SKM-1 treated with dmso at 0.1 percent for 144 hours (cell line): ENCODE data around the gene EFHD2.
"Not testable (repeated sequence)": the region's sequence is repeated elsewhere in the genome, so short reads cannot be mapped to it uniquely, and the experiment has no call there.

Experiments used
- DNase-seq: peaks from one replicate; lab custom pipeline; 2025; ENCODE audit not compliant: unreplicated experiment; lab: John Stamatoyannopoulos, UW

EFHD2 gene

DNA sequence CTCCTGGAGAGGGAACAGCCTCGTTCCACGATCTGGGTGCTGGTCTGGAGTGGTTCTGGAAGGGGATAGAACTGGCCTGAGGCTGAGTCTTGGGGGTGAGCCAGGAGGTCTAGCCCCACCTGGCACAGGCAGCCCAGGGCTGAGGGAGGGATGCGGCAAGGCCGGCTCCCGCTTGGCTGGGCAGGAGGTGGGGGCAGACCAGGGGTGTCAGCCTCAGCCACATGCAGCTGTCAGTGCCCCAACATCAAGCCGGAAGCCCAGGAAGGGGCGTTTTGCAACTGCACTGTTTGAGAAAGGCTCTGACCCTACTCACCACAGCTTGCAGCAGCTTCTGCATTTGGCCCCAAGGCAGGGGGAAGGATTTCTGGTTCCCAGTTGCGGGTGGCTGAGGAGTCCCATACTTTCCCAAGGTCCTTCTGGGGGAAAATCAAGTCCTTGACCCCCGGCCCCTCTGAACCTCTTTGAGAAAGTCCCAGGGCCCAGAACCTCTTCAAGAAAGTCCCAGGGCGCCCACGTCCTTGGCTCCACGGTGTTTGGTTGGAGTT lies 2.0 kb downstream of the EFHD2 start:
- peak; percentile 93 for DNase-seq

DNA sequence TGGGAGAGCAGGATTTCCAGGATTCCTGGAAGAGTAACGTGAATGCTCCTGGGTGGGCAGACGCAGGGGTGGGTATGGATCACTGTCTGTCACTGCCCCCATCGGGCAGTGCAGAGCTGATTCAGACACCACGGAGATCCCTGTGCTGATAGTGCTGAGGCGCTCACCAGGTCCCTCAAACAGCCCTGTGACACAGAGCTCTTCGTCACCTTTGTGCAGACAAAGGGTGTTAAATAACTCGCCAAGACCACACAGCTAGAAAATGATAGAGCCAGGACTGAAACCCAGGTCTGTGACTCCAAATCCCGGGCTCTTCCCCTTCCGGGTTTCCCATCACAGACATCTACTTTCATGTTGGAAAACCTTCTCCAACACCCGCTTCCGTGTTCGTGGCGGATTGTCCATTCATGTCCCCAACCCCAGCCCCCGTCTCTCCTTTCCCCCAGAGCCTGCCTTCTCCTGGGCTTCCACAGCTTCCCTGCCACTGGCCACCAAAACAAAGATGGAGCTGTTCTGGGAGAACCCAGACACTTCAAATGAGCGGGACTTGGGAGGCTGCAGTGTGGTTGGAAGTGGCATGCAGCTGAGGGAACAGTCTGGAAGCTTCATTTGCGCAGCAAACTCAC lies 2.6 kb downstream of the EFHD2 start:
- no peak for DNase-seq

DNA sequence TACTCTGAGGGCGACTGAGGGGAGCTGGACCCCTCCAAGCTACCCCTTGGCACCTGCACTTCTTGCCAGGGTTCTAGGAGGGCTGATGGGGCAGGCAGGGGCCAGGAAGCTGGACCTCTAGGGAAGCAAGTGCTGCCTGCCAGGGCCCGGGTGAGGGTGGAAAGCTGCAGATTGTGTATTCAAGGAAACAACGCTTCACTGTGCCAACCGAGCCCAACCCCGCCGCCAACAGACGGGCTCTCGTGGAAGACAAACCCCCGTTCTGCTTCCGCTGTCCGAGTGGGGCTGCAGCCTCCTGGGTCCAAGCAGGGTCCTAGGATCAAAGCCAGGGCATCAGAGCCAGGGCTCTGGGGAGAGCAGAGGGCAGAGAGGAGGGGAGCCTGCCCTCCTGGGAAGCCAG lies 3.2 kb downstream of the EFHD2 start:
- no peak for DNase-seq

DNA sequence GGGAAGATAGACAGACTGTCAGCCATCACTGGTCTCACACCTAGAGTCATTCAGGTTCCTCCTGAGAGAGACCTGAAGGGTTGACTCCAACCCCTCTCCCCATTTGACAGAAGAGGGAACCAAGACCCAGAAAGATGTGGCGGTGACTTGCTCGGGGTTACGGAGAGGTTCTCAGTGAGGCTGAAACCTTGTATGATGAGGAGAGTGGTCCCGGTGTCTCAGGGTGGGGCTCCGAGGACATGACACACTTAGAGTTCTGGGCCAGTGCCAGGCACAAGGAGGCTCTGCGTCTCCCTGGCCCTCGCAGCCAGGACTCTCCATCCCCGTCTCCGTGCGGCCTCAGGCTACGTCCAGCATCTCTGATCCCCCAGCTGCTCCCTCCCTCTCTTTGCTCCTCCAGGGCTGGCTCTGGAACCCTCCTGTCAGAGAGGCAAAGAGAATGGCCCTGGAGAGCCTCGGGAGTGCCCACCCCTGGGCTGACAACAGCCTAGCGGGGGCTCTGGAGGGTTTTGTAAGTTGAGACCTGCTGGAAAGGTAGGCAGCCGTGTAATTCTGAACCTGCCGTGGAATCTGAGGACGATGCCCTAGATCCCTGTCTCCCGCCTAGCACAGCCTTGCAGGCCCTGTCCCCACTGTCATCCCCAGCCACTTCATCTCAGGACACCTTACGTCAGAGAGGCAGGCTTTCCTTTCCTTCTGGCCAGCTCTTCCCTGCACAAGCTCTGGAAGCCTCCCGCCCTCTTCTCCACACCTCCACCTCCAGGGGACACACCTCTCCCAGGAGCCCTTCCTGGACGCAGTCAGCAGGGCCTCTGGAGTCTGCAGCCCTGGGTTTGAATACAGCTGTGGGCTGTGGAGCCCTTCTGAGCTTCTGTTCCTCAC lies 4.1 kb downstream of the EFHD2 start:
- no peak for DNase-seq

DNA sequence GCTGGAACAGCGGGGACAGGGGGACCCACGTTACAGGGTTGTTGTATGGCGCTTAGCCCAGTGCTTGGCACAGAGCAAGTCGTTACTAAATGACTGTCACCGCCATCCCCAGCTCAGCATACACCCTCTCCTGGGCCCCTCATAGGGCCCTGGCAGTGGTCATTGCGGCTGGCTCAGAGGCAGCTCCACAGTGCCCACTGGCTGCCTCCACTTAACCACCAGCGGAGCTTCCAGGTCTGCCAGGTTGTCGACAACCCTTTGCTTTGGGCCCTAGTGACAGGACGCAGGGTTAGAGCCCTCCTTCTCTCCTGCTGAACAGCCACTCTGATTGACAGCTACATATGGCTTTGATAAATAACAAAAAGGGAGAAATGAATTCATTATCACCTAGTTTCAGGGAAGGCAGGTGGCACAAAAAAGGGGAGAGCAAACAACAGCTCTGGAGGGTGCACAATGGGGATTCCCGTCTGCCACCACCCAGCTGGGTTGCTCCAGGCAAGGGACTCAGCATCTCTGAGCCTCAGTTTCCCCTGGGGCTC lies 4.8 kb downstream of the EFHD2 start:
- no peak for DNase-seq

DNA sequence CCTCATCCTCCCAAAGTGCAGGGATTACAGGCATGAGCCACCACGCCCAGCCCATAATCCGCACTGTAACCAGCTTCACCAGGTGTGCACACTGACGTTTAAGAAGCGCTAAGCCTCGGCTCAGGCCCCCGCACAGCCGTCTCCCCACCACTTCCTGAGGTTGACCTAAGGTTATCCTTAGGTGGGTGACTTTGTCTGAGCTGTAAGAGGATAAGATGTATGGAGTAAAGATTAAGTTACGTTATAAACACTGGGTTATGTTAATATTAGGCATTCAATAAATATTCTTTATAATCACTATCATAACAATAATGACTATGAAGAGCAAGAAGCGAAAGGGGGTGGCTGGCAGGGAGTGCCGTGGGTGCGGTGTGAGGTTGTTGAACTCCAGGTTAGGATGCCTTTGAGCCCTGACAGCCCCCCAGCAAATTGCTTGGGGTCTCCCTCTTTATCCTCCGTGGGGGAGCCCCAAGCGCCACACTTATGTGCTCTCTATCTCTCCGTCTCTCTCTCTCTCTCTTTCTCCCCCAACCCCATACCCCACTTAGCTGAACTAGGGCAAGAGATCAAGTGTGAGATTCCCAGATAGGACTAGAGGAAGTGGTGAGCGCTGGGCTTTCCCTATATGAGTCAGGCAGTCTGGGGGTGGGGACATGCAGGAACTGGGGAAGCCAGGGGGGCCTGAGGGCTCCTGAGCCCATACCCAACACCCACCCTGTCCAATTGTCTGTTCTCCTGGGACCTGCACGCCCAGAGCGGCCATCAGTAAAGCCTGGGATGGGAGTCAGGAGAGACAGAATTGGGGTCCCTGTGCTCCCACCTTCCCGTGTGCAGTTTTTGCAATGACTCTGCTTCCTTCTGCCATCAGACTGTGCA lies 7.6 kb downstream of the EFHD2 start:
- peak; percentile 26 for DNase-seq

DNA sequence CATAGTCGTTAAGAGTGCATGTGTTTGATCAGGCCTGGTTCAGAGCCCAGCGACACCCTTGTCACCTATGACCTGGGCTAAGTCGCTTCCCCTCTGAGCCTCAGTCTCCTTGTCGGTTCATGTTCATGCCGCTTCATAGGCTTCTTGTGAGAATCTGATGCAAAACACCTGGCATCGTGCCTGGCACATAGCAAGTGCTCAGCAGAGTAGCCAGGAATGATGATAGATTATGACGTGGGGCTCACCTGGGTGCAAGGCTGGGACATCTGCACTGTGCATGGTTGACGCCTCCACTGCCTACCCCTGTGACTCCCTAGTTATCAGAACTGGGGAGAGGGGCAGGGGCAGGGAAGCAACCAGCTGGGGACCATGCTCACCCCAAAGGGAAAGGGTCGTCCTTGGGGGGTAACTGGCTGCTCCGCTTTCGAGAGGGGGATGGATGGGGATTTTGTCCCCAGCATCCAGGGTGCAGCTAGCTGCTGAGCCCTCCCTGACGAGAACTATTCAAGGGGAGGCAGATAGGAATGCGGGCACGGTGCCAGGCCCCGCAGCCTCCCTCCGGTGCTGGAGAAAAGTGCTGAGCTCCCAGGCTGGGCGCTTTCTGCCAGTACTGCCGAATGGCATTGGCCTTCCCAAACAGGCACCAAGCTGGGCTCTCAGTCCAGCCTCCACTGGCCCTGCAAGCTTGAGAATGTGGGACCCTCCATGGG lies 9.3 kb downstream of the EFHD2 start:
- no peak for DNase-seq

DNA sequence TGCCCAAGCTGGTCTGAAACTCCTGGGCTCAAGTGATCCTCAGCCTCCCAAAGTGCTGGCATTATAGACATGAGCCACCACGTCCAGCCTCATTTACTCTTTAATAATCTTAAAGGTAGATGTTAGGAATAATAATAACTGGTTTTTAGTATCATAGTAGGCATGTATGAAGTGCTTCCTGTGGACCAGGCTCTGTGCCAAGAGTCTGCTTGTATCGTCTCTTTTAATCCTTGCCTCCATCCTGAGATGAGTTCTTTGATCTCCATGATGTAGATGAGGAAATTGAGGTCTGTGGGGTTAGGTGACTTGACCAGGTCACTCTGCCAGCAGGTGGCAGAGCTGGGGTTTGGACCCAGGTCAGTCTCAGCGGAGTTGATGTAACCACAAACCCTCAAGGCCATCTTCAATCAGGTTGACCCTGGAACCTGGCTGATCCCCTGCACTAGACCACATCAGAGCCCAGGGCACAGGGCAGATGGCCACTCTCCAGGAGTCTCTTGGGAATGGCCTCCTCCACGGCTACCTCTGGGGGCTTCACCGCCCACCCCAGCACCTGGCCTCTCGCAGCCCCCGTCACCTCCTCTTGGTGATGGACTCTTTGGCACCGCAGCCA lies 11.3 kb downstream of the EFHD2 start:
- no peak for DNase-seq

DNA sequence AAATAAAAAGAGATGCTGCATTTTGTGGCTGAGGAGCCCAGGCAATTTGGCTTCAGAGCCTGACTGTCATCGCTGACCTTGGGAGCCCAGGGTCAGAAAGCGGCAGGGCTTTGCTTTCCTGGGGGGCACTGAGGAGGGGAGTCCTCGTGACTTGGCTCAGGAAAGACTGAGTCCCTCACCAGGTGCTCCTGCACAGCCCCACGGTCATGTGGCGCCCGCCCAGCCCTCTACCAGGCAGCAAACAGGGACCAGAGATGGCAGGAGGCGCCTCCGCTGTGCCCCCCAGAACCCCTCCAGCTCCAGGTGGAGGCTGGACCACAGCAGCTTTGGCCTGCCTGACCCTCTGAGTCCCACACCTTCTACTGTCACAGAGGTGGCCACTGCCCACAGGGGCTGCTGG lies 13.2 kb downstream of the EFHD2 start:
- no peak for DNase-seq

DNA sequence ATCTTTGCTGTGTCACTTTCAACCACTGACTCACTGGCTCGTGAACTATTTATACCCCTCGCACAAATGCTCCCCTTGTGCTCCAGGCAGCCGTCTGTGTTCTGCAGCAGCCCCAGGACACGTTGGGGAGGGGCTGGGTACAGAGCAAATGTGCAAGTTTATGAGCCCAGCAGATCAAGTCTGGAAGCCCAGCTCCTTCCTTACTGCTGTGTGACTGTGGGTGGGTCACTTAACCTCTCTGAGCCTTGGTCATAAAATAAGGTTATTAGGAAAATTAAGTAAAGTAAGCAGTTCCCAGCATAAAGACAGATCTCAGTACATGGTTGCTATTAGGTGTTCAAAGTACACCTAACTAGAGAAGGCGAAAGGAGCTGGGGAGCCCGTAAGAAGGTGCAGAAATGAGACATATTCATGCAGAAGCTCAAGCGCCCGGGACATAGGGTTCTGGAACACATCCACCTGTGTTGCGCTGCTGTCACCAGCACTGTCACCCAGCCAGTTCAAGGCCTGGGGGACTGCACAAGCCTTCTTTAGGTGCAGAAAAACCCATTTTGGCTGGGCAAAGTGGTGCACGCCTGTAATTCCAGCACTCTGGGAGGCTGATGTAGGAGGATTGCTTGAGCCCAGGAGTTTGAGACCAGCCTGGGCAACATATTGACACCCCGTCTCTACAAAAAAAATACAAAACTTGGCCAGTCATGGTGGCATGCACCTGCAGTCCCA lies 13.8 kb downstream of the EFHD2 start:
- DNase-seq: no peak

DNA sequence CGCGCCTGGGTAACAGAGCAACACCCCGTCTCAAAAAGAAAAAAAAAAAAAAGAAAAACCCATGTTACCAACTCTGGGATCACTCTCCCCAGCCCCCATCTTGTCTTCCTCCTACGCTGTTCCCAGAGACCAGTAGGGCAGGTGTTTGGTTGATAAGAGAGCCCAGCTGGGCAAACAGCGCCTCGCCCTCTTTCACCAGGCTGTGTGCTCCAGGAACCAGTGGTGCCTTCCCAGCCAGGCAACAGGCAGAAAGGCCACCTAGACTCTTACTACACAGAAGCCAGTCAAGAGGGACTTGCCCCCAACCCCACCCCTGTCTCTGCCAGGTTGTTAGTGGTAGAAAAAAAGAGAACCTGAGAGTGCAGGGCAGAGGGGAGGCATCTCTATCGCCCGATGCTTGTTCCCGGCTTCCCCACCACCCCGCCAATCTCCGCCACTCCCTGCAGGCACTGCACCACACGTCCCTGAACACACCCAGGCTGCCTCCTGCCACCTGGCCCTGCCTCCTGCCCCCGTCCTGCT lies 14.5 kb downstream of the EFHD2 start:
- DNase-seq: no peak

DNA sequence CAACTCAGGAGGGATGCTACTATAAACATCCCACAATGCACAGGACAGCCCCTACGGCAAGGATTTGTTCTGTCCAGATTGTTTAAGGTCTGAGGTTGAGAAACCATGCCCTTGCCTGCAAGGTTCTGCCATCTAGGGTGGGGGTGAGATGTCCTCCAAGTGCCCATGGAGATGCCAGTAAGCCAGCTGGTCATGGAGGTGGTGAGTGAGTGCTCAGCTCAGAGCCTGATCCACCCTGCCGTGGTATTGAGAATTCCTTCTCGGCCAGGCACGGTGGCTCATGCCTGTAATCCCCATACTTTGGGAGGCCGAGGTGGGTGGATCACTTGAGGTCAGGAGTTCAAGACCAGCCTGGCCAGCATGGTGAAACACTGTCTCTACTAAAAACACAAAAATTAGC lies 15.3 kb downstream of the EFHD2 start:
- DNase-seq: no peak

DNA sequence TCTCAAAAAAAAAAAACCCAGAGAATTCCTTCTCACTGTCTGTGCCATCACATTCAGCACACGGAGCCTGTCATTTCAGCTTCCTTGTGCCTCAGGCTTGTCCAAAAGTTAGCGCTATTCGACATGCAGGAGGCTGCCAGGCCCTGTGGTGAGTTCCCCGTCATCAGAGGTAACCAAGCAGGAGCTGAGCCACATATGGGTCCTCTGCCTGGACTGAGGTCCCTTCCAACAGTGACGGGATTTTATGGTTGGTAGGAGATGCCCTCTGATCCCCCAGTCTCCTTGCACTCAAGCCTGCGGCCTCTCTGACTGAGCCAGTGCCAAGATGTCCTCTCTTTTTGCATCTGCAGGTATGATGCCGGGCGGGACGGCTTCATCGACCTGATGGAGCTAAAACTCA lies 15.8 kb downstream of the EFHD2 start:
- no peak for DNase-seq

DNA sequence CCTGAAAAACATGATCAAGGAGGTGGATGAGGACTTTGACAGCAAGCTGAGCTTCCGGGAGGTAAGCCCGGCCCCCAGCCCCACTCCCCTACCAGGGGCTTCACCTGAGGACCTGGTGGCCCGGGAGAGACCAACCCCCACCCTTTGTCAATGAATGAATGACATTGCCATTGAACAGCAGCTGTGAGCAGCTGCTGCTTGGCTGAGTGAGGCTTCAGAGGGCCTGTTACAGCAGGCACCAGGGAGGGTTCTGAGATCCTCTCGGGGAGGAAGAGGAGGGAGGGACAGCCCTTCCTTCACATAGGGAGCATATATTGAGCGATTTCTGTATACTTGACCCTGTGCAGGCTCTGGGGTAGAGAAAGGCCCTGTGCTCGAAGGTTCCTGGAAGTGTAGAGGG lies 16.3 kb downstream of the EFHD2 start:
- no peak for DNase-seq

DNA sequence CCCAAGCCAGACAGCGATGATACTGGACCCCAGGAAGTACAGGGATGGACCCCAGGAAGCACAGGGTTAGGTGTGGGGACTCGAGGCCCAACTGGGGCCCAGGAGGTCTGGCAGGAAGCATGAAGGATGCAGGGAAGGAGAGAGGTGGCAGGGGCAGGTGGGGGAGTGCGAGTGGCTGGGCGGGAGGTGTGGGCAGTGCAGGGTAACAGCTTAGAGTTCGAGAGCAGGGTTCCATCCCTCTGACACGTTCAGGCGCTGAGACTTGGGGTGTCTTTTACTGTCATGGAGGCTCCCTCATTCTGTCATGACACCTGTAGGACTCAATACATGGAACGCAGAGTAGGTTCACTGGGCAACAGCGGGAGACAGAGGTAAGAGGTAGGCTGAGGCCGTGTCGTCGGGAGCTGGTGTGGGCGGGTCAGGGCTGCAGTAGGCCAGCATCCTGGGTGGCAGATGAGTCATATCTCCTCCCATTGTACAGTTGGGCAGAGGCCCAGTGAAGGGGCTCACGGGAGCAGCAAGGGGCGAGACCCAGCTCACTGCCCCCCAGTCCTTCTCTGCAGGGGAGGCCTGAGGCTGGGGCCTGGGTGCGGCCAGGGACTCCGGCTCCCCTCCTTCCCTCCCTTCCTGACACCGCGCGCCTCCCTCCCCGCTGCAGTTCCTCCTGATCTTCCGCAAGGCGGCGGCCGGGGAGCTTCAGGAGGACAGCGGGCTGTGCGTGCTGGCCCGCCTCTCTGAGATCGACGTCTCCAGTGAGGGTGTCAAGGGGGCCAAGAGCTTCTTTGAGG lies 17.0 kb downstream of the EFHD2 start:
- no peak for DNase-seq

DNA sequence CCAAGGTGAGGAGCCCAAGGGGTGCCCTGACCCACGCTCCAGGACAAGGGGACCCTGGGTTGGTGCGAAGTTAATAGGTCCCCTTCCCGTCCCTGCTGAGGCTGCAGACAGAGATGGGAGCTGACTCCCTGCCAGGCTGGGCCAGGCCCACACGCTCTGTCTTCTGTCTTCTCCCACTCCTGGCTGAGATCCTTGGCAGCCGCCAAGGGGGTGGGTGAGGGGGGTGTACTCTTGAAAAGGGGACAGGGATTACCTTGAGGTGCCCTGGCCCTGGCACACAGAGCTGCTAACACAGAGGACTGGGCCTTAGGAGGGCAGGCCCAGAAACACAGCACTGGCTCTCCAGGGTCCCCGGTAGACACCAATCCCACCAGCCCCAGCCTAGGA lies 17.6 kb downstream of the EFHD2 start:
- no peak for DNase-seq

DNA sequence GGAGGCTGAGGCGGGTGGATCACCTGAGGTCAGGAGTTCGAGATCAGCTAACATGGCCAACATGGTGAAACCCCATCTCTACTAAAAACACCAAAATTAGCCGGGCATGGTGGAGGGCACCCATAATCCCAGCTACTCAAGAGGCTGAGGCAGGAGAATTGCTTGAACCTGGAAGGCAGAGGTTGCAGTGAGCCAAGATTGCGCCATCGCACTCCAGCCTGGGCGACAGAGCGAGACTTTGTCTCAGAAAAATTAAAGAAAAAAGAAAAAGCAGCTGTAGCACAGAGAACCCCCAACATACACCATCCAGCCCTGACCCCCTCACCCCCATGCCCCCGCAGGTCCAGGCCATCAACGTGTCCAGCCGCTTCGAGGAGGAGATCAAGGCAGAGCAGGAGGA lies 18.6 kb downstream of the EFHD2 start:
- not testable (repeated sequence) for DNase-seq

DNA sequence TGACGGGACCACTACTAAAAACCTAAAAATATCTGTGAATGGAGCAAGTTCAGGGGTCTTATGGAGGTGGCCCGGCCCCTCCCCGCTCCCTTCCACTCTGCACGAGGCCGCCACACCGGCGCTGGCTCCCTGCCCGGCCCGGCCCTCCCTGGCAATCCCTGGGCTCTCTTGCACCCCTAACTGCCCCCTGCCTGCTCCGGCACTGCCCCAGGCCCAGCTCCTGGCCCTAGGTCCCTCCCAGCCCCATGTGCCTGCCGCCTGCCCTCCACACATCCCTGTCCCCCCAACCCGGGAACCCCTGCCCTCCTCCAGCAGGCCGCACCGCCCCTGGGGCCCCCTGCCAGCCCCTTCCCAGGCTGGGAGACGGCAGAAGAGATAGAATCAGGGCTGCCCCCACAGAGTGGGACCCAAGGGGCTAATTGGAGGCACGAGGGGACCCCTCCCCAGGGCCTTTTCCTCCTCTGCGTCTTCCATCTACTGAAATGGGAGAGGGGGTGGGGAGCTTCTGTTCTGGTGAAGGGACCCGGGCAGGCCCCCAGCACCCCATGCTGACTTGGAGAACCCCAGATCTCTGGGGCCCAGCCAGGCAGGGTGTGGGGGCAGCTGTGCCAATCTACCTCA lies 19.2 kb downstream of the EFHD2 start:
- DNase-seq: no peak
